Cardiac fibroblast (primary cell): Measurements from ENCODE around the gene PKN1.
A peak's percentile ranks its signal among the peaks of the same experiment; 100 is the strongest.
"Not testable (repeated sequence)": the region's sequence is repeated elsewhere in the genome, so short reads cannot be mapped to it uniquely, and the experiment has no call there.

ENCODE experiments used
- DNase-seq, 2 donors: peaks; one replicate each; pipeline versions ENCODE4 v3.0.0 to v3.0.0-alpha.2; 2010; ENCODE audit warnings: low read depth in 2 of 2
- H3K4me3 ChIP-seq, 2 donors: replicated peaks in 1 of 2; 1 replicate in 1 of 2; 2 replicates in 1 of 2; pipeline ENCODE4 v1.5.1; 2011; ENCODE audit warnings: low read depth in 2 of 2, low read length in 2 of 2, mild to moderate bottlenecking in 2 of 2, moderate library complexity in 1 of 2
- CTCF ChIP-seq: IDR thresholded peaks from one replicate; pipeline ENCODE4 v1.5.1; 2011; ENCODE audit warnings: low read depth, mild to moderate bottlenecking, low read length, inconsistent platforms

PKN1 gene

GRCh38 chr19:14402332-14403144 lies 30.6 kb upstream of the PKN1 start:
- no peak for TF ChIP-seq CTCF
- peak; percentile 83 to 92 for DNase-seq
- no peak overlapping the region for H3K4me3 ChIP-seq

GRCh38 chr19:14403145-14403930 lies 29.8 kb upstream of the PKN1 start:
- H3K4me3 ChIP-seq, DNase-seq: not testable (repeated sequence)

GRCh38 chr19:14404312-14404711 lies 28.8 kb upstream of the PKN1 start:
- no peak overlapping the region for H3K4me3 ChIP-seq
- no peak for DNase-seq
- TF ChIP-seq CTCF, result no peak

GRCh38 chr19:14405380-14405757 lies 27.7 kb upstream of the PKN1 start:
- TF ChIP-seq CTCF, result no peak

GRCh38 chr19:14405758-14406644 lies 27.1 kb upstream of the PKN1 start:
- H3K4me3 ChIP-seq, result peak overlapping the region in 1 of 2 donors; percentile 6
- TF ChIP-seq CTCF, result peak; percentile 72
- peak; percentile 82 to 92 for DNase-seq

More at GRCh38 chr19:14405380-14405757, 27.7 kb upstream of the PKN1 start:
- H3K4me3 ChIP-seq, result no peak overlapping the region
- DNase-seq, result no peak

GRCh38 chr19:14406645-14407401 lies 26.3 kb upstream of the PKN1 start:
- no peak overlapping the region for H3K4me3 ChIP-seq
- no peak for DNase-seq
- no peak for TF ChIP-seq CTCF
